ENCODE measurements around the gene MYL6B. TPM values are rescaled to one million over a fixed set of nuclear protein-coding genes. Genes with fewer than 3 reads are reported as not detected.

Gene MYL6B
- total and polyA plus RNA-seq, 8 donors = 6.7 to 65.9 (median 16.5) TPM

DNA sequence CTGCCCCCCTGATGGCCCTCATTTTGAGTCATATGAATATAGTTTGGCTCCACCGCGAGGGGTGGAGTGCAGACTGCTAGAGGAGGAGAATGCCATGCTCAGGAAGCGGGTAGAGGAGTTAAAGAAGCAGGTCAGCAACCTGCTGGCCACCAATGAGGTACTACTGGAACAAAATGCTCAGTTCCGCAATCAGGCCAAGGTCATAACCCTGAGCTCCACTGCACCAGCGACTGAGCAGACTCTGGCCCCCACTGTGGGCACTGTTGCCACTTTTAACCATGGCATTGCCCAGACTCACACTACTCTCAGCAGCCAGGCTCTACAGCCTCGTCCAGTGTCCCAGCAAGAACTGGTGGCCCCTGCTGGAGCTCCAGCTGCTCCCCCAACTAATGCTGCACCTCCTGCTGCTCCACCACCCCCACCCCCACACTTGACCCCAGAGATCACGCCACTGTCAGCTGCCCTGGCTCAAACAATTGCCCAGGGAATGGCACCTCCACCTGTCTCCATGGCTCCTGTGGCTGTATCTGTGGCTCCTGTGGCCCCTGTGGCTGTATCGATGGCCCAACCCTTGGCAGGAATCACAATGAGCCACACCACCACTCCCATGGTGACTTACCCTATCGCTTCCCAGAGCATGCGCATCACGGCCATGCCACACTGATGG, 31.1 kb upstream of the MYL6B start:
- H3K9me3 ChIP-seq = no peaks in the 10 kb centered on the region

GRCh38 chr12:56122637-56123036, 29.8 kb upstream of the MYL6B start:
- no peaks in the 10 kb centered on the region for H3K27me3 ChIP-seq
- peaks cover 0 to 8% (median 0%) of the 10 kb centered on the region in 3 donors for H3K36me3 ChIP-seq
- H3K27ac ChIP-seq = peak overlapping the region in 1 of 4 donors; percentile 8
- no peak overlapping the region for H3K4me3 ChIP-seq
- FAIRE-seq (no peak), ATAC-seq (no peak), DNase-seq (no peak)
- WGBS, 2 donors = 88 to 94% methylated on average over 2 of the region's 2 CpGs
- no peak for TF ChIP-seq CTCF (IDR thresholded peaks at IDR 0.05)
- intact Hi-C loops (cut with DNase I) = loop anchor here in 2 of 3 donors (5.0 to 10.0 kb wide), 2 partner anchors 65 to 332 kb away; partner anchors contain the start of genes MIP (in 1 of the 2) and SMARCC2 (in 1 of the 2)
- H3K4me1 ChIP-seq = peaks cover 12 to 31% (median 22%) of the 10 kb centered on the region in 3 donors
- no peaks in the 10 kb centered on the region for H3K9me3 ChIP-seq

More for the DNA sequence above, 31.1 kb upstream of the MYL6B start:
- DNase-seq (no peak), ATAC-seq (no peak), FAIRE-seq (no peak)
- Histone ChIP-seq H3K36me3 (peaks cover 0 to 8% (median 0%) of the 10 kb centered on the region in 3 donors), H3K4me1 (peaks cover under 1 to 20% (median 14%) of the 10 kb centered on the region in 3 donors), H3K27me3 (no peaks in the 10 kb centered on the region), H3K4me3 (no peak overlapping the region), H3K27ac (no peak overlapping the region)
- TF ChIP-seq CTCF (IDR thresholded peaks at IDR 0.05) = no peak
- WGBS, 2 donors = 74 to 82% methylated on average over 11 of the region's 11 CpGs
- intact Hi-C loops (cut with DNase I) = loop anchor here in 2 of 3 donors (5.0 to 10.0 kb wide), 2 partner anchors 66 to 333 kb away; partner anchors contain the start of genes MIP (in 1 of the 2) and SMARCC2 (in 1 of the 2)

GRCh38 chr12:56124133-56124532, 28.3 kb upstream of the MYL6B start:
- H3K27me3 ChIP-seq = no peaks in the 10 kb centered on the region
- no peak for TF ChIP-seq CTCF (IDR thresholded peaks at IDR 0.05)
- intact Hi-C loops (cut with DNase I) = loop anchor here in 2 of 3 donors (5.0 to 10.0 kb wide), 2 partner anchors 63 to 331 kb away; partner anchors contain the start of genes MIP (in 1 of the 2) and SMARCC2 (in 1 of the 2)
- DNase-seq (no peak), ATAC-seq (no peak), FAIRE-seq (no peak)
- peaks cover 0 to 8% (median 0%) of the 10 kb centered on the region in 3 donors for H3K36me3 ChIP-seq
- peaks cover 12 to 28% (median 18%) of the 10 kb centered on the region in 3 donors for H3K4me1 ChIP-seq
- no peak overlapping the region for H3K4me3 ChIP-seq
- H3K9me3 ChIP-seq = no peaks in the 10 kb centered on the region
- peak overlapping the region in 1 of 4 donors; percentile 12 for H3K27ac ChIP-seq
- WGBS, 2 donors = 28 to 39% methylated on average over 4 of the region's 4 CpGs

DNA sequence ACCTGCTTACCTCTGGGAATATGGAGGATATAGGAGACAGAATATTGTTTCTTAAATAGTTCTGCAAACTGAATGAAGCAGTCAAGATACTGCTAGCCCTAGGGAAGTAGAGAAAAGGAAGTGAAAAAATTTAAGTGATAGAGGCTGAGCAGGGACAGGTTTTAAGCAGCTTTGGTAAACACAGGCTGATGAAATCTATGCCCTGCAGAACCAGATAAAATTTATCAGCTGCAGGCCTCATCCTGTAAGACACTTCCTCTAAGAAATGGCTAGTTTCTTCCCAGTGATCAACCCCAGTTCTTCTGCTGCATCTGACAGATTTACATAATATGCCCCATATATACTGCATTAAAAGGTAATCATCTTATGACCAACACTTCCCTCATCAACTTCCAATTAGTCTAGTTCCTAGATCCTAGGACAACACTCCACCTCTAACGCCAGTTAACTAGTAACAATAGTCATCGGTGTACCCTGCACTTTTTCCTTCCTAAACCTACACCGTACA, 25.6 kb upstream of the MYL6B start:
- FAIRE-seq = no peak
- TF ChIP-seq CTCF (IDR thresholded peaks at IDR 0.05) = no peak
- Histone ChIP-seq H3K36me3 (peaks cover 0 to 13% (median 0%) of the 10 kb centered on the region in 3 donors), H3K4me3 (no peak overlapping the region), H3K27me3 (no peaks in the 10 kb centered on the region), H3K9me3 (no peaks in the 10 kb centered on the region), H3K27ac (peak overlapping the region; percentile 49 to 91 (median 70)), H3K4me1 (peaks cover 10 to 27% (median 12%) of the 10 kb centered on the region in 3 donors)
- 34 to 42% methylated on average over 3 of the region's 3 CpGs for WGBS, 2 donors
- intact Hi-C loops (cut with DNase I) = loop anchor here in 1 of 3 donors (2.0 to 10.0 kb wide), 2 partner anchors 62 to 328 kb away; partner anchors contain the start of genes MIP and SMARCC2
- no peak for DNase-seq
- no peak for ATAC-seq
